HG02798 (cell line): ENCODE data around the gene KPTN.

Experiments
- ATAC-seq: cut with Tn5 transposase; IDR thresholded peaks from one replicate; pipeline ENCODE4 v1.9.1; 2021; ENCODE audit warnings: mild to moderate bottlenecking; ENCODE audit not compliant: unreplicated experiment, poor library complexity

KPTN gene

DNA sequence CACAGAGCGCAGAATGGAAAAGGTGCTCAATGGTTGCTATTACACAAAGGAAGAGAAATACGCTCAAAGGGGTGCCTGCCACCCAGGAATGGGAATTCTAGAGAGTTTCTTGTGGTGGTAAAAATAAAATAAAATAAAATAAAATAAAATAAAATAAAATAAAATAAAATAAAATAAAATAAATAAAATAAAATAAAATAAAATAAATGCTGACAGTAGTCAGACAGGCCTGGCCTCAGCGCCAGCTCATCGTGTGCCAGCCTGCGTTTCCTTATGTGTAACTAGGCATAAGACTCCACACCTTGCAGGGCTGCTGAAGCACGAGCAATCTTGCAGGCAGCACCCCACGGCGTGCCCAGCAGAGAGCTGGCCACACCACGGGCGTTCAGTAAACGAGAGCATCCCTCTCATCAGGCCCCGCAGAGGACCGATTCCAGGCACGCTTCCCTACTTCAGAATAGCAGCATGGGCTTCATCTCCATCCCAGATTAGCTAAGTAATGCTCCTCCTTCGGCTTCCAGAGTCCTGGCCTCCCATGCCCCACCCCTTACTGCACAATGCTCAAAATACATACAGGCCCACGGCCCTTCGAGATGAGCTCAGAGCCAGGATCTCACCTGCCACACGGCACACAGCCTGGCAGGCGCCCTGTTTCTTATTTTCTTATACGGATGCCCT is 25.3 kb upstream of the KPTN start:
- no peak for ATAC-seq

DNA sequence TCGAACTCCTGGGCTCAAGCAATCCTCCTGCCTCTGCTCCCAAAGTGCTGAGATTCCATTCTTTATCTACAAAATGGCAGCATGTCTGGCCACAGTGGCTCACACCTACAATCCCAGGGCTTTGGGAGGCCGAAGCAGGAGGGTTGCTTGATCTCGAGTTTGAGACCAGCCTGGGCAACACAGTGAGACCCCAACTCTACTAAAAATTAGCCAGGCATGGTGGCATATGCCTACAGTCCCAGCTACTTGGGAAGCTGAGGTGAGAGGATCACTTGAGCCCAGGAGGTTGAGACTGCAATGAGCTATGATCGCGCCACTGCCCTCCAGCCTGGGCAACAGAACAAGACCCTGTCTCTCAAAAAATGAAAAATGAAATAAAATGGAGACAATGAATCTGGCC is 24.7 kb upstream of the KPTN start:
- ATAC-seq, result no peak

- no peak for ATAC-seq
Measured at GRCh38 chr19:47507924-47508553, 24.0 kb upstream of the KPTN start.

DNA sequence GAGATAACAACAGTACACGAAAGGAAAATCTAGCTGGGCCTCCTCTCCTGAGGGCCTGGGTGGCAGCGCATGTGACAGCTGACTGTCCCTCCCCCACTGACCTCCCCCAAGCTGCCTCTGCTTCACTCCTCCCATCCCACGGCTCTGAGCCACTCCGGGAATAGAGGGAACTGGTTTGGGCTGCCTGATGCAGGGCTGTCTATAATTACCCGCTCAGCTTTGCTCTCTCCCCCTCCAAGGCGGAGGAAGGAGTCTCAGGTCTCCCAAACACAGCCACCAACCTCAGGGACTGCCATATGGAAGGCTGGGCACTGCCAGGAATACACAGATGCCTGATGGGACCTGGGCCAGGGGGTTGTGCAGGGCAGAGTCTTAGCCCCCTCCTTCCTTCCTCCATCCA is 23.0 kb upstream of the KPTN start:
- no peak for ATAC-seq

DNA sequence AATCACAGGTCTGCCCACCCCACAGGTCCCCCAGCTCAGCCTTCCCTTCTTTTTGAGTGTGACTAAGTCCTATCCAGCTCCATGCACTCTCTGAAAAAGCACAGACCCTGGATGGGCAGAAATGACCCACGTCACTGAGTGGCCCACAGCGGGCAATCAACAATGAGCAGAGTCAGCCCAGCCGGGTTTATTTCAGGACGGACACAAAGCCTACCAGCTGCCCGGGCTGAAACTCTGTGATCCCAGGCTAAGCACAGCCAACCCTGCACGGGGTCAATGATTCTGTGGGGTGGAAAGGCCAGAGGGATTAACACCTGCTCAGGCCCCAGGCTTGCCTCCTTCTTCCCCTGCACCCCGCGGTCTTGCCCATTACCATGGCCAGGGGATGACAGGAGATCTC is 22.4 kb upstream of the KPTN start:
- no peak for ATAC-seq

- ATAC-seq, result no peak
Measured at GRCh38 chr19:47505506-47505905, 21.5 kb upstream of the KPTN start.

- ATAC-seq, result no peak
Measured at GRCh38 chr19:47503826-47504150, 19.8 kb upstream of the KPTN start.

DNA sequence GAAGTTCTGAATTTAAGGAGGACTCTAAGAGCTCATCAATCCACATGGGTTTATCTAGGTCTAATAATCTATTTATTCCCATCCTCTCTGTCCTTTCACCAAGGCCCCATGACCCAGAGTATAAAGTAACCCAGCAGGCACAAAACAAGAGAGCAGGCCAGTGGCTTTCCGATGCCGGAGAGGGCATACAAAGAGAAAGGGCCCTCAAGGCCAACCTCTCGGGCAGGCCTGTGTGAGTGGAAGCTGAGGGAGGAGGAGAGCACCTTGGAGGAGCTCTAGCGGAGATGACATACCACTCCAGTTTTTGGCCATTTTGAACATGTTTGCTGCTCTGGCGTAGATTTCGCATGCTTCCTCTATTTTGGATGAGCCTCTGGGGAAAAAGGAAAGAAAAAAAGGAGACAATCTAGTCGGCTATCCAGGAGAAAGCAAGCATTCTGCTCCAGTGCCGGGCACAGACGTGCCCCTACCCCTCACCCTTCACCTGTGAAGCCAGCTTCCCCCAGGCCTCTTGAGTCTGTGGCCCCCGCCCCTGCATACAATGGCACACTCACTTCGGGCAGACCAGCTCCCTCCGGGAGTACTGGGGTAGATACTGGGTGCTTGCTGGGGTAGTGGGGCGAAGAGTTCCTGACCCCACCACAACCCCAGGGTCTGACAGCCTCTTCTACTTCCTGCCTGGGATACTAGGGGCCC is 19.3 kb upstream of the KPTN start:
- no peak for ATAC-seq

- ATAC-seq, result no peak
Measured at GRCh38 chr19:47499863-47500830, 16.1 kb upstream of the KPTN start.

DNA sequence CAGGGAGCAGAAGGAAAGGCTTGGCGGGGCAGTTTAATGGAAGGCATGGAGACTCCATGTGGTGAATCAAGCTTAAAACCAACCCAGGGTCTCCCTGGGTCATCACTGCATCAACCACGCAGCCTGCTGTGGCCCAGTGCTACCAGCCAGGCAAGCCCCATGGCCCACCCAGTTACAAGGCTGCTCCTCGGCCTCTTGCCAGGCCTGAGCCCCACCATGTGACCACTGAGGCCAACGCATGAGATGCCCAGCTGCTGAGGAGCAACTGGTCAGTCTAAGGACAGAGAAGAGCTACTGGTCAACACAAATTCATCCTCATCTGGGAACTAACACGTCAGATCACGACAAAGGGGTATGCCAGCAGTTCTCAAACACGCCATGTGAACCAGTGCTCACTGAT is 15.4 kb upstream of the KPTN start:
- no peak for ATAC-seq

GRCh38 chr19:47498561-47498960 is 14.5 kb upstream of the KPTN start:
- no peak for ATAC-seq

DNA sequence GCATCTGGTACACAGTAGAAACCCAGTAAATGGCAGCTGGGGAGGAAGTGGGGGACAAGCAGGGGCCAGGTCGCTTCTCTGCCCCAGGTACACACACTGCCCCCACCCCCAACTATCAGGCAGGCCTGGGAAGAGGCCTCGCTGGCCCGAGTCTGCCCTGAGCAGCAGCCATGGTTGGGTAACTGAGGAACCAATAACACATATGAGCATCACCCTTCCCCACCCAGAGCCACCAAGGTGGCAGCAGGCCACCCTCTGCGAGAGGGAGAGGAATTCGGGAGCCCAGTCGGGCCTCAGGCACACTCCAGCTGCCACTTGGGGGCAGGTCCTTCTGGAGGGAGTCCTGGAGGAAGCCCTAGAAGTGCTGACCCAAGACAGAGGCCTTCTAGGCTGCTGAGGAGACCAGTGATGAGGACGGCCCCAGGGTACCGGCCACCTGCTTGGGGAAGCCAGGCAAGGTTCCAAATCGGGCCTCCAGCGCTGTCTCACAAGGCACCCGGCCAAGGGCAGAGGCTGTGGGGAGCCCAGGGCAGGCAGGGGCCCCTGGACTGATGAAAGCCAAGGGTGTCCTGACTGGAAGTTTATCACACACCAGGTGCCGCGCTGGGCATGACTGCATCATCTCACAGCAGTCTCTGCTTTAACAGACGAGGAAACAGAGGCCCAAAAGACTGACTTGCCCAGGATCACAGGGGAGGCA is 14.0 kb upstream of the KPTN start:
- ATAC-seq, result no peak

DNA sequence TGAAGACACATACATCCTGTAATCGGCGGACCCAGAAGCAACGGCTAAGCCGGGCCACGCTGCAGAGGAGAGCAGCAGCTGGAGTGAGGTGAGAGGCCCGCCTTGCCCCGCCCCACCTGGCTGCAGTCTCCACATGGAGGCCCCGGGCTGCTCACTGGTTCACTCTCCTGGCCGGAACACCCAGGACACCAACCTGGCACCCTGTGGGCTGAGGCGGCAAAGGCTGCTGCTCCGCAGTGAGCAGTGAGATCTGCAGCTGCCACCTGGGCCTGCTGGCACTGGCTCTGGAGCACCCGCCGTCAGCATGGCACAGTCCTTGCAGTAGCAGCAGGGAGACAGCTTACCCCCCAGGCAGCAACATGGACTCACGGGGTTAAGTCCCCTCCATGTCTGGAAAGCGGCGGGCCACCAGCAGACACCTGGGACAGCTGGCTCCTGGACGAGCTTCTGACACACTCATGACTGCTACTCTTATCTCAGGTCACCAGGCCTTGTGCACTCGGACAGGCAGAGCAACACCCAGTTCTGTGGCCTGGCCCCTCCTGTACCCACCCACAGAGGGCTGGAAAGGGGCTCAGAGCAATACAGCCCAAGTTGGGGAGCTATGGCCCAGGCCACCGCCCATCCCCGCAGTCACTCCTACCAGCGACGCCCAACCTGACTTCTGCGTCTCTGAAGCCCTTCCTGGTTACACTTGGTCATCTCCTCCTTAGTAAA is 13.2 kb upstream of the KPTN start:
- no peak for ATAC-seq

- no peak for ATAC-seq
Measured at GRCh38 chr19:47495478-47496372, 11.7 kb upstream of the KPTN start.

- ATAC-seq, result no peak
Measured at GRCh38 chr19:47494729-47495128, 10.7 kb upstream of the KPTN start.

- no peak for ATAC-seq
Measured at GRCh38 chr19:47494211-47494547, 10.2 kb upstream of the KPTN start.

- no peak for ATAC-seq
Measured at GRCh38 chr19:47493378-47494210, 9.6 kb upstream of the KPTN start.
